NCI-H774 (cell line): Measurements from ENCODE around the gene RBM19.

ENCODE experiments used
- DNase-seq: peaks from one replicate; lab custom pipeline; 2025; lab: John Stamatoyannopoulos, UW

Gene RBM19

DNA sequence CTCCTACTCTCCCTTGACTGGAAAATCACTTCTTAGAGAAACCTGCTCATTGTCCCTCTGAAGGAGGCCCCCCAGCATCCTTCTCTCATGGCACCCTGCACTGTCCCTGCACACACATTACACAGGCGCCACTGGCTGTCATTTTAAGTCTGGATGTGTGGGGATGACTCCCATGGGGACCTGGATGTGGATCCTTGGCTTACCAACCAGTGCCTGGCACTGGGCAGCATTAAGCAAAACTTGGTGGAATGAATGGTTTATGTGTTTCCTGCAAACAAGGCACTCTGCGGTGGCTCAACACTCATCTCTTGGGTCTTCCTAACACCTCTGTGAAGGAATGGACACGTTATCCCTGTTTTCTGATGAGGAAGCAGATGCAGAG lies 162.4 kb downstream of the RBM19 start:
- no peak for DNase-seq

DNA sequence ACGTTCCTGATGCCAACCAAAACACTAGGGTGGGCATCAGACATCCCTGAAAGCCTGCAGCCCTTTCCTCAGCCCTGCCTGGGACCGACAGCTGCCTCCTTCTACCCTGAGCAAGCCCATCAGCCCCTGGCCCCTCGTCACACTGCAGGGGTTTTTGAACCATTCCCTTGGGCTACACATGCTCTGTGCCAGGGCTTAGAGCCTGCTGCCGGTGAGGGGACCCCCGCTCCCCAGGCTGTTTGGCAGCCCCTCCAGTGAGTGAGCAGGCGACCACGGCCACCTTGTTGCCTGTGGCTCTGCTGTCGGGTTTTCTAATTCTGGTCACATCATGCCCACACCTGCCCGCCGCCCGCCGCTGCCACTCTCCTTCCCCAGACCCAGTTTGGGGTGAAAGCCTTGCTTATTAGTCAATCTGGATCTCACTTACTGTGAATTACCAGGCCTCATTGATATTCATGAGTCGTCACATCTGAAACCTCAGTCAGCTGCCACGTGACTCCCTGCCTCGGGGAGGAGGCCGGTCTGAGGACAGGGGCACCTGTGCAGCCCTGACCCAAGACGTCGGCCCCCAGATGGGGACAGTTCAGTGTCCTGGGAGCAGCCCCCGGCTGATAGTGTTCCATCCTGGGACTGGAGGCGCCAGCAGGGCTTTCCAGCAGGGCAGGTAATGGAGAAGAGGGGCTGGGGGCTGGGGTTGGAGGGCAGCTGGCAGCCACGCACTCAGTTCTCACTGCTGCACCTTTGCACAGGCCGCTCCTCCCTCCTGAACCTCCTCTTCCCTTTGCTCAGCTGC lies 163.0 kb downstream of the RBM19 start:
- no peak for DNase-seq

DNA sequence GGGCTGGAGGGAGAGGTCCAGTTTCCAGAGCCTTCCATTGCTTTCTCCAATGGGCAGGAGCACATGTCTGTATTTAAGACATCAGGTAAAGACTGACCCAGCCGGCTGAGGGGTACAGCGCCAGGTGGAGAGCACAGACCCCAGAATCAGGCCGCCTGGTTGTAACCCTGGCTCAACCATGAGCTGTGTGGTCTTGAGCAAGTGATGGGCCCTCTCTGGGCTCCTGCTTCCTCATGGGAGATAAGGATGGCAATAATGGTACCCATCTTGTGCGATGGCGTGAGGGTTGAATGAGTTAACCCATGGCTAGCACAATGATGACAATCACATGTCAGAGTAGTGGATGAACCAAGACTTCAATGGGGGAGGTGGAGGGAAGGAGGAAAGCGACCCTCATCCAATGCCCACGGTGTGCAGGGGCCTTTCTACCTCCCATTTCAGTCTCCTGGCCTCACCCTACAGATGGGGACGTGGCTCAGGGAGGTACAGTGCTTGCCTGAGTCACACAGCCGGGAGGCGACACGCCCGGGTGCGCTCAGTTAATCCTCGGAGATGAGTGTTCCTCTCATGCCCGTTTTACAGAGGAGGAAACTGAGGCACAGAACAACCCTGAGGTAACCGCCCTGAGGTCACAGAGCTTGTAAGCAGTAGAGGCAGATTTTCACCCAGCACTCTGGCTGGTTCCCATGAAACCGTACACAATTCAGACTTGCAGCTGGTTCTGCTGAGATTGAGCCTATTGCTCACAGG lies 163.9 kb downstream of the RBM19 start:
- no peak for DNase-seq

DNA sequence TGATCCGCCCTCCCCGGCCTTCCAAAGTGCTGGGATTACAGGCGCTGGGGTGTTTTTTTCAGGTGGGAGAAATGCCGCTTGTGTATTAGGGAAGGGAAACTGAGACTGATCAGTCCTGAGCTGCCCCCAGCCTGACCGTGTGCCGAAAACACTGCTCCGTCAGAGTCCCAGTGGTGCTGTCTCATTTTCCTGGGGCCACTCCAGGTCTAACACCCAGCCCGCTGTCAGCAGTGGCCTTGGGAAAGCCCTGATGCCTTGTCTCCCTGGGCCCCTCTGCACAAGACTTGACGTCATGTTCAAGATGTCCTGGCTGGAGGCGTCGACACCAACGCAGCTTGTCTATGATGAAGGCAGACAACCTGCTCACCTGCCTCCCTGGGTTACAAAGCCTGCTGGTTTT lies 165.9 kb downstream of the RBM19 start:
- DNase-seq, result no peak

DNA sequence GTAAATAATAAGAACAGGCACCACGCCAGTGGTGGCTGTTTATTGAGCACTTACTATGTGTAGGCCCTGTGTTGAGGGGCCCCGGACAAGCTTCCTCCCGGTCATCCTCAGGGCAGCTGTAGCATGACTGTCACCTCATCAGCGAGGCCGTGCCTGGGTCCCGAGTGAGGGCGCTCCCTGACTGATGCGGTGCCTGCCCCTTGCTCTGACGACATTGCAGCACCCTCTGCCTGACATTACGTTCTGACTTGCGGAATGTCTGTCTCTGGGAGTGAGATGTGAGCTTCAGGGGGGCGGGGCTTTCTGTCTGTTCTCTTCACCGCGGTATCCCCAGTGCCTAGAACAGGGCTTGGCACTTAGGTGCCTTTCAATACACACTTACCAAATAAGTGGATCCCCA lies 167.6 kb downstream of the RBM19 start:
- no peak for DNase-seq

DNA sequence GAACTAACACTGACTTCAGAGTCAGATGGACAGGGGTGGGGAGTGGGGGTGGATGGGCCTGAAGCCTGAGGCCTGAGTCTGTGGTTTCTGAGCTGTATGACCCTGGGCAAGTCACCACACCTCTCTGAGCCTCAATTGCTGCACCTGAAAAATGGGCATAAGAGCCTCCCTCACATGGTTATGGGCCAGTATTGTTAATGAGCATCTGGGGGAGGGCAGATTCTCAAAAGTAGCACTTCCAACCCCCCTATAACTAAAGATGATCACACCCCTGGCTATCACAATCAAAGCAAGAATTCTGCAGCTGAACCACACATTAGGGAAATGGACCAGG lies 168.6 kb downstream of the RBM19 start:
- no peak for DNase-seq

DNA sequence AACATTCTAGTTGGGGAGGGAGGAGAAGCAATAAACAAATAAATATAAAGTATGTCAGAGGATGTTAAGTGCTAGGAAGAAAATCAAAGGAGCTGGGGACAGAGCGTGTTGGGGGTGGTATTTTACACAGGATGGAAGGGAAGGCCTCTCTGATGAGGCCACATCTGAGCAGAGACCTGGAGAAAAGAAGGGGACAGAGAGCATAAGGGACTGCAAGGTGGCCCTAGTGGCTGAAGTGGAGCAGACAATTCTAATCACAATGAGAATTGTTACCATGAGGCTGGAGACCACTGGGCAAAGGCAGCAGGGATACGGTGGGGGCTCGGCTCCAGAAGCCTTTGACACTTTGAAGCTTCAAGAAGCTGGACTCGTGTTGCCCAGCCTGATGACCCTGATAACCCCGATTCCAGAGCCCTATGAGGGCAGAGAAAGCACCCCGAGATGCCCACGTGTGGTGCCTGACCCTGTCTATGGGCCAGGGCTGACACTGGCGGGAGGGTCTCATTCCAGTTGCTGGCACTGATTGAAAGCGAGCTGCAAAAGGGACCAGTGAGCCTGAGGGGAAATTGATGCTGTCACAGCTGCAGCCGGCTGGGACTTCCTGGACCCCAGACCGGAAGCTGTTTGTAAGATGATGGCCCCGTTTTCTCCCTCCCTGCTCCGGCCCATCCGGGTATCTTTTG lies 169.1 kb downstream of the RBM19 start:
- DNase-seq, result no peak

DNA sequence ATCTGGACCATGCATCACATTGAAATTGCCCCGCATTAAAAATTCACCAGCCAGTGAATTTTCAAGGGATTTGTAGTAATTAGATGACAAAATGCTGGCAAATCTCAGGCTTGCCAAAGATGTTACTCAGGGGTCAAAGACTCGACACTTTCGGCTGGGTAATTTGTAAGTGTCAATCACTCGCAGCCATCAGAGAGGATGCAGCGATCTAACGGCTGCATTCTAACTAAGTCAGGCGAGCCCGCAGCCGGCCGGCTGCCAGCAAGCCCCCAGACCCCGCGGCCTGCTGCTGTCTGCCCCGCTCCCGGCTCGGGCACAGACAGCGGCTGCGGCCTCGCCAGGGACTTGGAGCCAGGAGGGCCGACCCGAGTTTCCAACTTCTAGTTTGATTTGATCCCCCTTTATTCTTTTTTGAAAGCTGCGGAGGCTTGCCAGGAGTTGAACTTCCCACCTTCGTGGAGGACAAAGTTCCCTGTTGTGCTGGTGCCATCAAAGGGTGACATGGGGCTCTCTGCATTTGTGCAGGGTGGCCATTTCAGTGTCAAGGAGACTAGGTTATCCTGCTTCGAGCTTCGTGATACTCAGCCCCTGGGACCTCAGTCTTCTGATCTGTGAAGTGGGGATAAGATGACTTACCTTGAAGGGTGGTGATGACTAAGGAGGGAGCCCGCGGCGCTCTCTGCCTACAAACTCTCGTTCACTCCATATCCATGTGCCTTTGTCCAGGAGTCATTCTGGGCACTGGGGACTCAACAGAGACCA lies 169.9 kb downstream of the RBM19 start:
- DNase-seq, result no peak

DNA sequence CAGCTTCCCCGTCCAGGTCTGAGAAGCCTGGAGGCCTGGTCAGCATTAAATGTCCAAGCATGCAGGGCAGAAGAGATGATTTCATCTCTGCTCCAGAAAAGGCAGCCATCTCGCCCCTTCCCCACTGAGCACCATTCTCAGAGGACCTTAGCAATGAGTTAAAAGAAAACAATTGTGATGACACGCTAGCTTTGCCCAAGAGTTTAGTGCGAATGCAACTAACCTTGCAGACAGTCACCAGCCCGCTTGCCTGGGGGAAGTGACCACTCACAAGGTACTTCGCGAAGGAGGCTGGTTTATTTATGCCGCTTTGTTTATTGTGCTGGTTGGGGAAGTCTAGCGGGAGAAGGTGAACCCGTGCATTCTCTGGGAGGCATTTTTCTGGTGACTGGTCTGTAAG lies 170.7 kb downstream of the RBM19 start:
- no peak for DNase-seq

DNA sequence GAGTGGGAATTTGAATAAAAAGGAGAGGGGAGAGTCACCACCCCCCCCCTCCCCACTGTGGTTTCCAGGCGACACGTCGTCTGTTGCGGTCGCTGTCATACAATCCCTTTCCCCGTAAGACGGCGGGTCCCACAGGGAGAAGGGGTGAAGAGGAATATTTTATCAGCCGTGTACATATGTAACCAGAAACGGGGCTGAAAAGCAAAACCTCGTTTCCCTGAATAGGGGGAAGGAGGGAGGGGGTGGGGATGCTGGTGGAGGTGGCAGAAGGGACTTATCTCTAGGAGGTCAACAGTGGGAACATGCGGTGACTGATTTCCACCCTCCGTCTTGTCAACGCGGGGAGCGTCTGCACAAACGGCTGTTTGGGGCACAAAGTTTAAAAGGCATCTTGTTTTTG lies 171.4 kb downstream of the RBM19 start:
- DNase-seq, result no peak

DNA sequence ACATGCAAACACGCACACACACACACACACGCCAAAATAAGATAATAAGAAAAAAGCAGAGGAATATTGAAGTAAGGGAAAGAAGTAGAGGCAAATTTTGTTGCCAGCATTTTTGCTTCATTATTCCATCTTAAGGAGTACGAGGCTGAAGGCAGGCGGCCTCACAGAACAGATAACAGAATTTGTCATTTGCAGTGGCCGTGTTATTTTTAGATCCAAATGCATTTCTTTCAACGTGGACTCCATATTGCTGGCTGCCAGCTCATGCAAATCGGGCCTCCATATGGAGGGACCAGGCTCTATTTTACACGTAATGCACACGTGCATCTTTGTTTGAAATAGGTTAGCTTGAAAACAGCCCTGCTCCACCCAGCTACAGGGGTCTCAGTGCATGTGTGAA lies 172.9 kb downstream of the RBM19 start:
- DNase-seq, result no peak

DNA sequence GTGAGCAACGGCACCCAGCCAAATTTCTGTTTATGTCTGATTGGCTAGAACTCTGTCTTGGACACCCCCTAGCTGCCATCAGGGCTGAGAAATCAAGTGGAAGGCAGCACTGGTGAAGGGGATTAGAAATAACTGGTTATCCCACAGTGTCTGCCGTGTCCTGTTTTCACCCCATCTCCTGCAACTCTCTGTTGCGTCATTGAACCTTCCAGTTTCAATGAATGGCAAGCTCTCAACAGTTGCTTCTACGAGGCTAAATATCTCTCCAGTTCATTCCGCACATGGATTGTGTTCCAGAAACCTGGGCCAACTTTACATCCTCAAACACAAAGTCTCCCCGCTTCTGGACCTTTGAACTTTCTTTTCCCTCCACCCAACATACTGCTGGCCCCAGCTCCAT lies 173.7 kb downstream of the RBM19 start:
- no peak for DNase-seq

DNA sequence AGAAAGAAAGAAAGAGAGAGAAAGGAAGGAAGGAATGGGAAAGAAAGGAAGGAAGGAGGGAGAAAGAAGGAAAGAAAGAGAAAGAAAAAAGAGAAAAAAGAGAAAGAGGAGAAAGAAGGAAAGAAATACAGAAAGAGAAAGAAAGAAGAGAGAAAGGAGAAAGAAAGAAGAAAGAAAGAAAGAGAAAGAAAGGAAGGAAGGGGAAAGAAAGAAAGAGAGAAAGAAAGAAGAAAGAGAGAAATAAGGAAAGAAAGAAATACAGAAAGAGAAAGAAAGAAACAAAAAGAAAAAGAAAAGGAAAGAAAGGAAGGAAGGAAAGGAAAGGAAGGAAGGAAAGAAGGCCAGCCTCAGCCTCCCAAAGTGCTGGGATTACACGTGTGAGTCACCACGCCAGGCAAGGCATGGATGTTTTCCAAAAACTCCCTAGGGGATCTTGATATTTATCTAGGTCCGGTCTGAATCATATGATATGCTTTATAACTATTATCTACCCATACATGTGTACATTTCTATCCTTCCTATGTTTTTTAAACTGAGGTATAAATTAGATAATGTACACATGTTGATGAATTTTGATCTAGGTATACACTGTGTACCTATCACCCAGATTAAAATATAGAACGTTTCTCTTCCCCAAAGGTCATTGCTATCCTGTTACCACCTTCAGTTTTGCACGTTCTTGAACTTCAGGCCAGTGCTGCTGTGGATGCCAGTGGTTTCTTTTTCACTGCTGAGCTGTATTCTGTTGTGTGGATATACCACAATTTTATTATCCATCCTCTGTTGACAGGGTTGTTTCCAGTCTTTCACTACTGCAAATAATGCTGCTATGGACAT lies 177.9 kb downstream of the RBM19 start:
- no peak for DNase-seq

DNA sequence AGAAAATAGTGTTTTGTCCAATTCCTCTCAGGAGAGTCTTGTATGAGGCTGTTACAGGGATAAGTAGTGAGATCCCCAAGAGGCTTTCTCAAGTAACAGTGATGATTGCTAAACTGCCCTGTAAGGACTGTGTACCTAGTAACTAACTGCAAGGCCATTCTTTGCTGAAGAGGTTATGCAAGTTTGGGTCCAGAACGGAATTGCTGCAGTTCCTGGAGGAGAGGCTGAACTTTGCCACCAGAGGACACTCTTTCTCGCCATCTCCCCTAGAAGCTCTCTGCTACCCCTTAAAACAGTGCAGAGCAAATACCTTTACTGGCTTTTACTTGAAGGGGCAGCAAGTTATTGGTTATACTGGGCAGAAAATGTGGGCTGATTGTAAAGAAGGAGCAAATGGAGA lies 180.0 kb downstream of the RBM19 start:
- no peak for DNase-seq

DNA sequence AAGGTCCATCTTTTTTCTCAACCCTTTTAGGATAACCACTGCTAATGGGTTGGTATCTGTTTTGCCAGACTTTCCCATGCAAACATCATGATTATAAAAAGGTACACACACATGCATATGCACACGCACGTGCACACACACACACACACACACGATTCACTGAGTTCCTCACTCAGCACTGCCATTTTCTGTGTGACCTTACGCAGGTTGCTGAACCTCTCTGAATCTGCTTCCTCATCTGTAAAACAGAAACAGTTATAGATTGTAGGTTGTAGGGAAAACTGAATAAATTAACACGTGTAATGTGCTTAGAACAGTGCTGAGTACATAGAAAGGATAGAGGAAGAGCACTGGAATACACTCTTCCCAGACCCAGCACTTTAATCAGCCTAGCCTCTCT lies 182.3 kb downstream of the RBM19 start:
- no peak for DNase-seq

DNA sequence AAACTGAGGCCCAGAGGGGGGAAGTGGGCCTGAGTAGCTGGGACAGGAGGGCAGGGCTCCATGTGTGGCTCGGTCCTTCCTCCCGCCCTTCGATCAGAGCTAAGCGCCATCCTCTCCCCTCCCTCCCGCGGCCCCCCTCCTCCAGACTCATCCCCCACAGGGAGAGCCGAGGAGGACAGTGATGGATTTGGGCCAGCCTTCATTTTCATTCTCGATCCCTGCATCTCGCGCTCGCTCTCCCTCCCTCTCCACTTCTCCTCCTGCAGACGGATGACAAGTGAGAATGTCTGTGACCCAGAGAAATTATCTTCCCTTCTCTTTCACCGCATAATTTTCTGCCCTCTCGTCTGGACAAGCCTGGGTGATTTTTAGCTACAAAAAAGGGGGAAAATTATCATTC lies 183.3 kb downstream of the RBM19 start:
- no peak for DNase-seq

DNA sequence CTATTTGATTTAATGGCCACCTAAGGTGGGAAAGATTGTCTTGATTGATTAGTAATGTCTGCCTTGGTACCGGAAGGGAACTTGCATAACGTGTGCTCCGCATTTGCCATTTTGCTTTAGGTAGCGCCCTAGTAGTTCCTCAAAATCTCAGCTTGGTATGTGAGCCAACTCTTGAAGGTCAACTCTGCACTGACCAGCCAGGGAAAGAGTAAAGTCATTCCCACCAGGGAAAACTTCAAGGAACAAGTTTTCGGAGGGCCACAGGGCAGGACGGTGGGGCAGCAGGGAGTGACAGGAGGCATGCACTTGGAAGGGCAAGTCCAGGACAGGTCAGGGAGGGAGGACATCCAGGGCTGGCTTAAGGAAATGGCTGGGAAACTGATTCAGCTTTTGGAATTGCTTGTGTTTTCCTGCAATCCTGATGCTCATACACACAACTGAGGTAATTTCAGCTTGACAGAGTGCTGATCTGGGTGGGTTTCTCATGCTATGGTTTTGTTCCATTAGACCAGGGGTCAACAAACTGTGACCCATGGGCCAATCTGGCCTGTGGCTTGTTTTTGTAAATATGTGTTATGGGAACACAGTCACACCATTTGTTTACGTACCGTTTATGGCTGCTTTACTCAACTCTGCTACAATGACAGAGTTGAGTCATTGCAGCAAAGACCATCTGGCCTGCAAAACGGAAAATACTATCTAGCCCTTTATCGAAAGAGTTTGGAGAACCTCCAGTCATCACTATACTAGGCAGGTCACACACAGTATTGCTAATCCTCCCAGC lies 184.5 kb downstream of the RBM19 start:
- no peak for DNase-seq

DNA sequence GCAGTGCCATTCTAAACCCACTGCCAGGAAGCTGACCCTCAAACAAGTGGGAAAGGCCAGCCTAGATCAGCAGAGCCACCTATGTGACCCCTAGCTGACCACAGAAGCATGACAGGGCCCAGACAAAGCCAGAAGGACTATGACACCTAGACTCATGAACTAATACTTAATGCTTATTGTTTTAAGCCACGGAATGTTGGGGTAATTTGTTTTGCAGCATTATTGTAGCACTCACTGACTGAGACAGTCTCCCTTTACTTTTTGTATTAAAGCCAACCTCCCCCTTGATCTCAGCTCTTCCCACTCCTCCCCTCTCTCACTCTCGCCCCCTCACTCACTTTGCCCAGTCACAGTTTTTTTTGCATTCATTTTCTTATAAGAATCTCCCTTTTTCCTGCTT lies 186.4 kb downstream of the RBM19 start:
- DNase-seq, result no peak

DNA sequence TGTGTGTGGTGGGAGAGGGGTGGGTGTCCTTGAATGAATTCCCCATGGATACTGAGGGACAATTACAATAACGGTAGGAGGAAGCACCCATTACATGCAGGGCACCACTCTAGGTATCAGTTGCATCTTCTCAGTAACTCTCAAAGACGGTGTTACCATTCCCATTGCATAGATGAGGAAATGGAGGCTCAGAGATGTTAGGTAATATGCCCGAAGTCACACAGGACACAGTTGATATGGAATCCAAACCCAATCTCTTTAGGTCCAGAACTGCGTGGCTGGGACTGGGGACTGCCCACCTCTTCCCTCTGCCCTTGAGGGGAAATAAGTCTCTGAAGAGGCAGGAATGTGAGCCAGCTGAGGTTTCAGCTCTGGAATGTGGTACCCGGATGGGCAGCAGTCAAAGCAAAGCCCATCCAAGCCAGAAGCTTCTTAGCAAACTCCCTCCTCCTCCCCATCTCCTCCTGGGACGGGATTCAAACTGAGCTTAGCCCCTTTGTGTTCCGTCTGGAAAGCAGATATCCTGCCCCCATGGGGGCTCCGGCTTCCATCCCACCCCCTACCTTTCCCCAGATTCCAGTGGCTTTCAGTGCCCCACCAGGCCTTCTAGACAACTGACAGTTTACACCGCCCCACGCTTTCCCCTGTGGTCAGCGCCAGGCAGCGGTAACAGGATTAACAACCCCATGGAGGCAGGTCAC lies 187.5 kb downstream of the RBM19 start:
- DNase-seq, result no peak

DNA sequence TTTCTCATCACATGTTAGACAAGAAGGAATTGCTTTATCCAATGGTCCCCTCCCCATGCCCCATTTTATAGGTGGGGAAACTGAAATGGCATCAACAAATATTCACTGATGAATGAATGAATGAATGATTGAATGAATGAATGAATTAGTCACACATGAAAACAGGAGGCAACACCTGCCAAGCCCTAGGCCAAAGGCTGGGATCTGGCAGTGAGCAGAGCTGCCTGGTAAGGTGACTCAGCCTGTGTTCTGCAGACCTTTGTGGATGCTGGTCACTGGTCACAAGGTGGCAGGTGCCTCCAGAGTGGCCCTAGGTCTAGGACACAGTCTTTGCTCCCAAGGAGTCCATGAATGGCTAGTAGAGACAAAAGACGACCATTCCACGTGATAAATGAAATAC lies 188.4 kb downstream of the RBM19 start:
- DNase-seq, result no peak
